Body of pancreas (tissue), 4 donors: ENCODE results near the gene METTL23. TPM values are rescaled to one million over a fixed set of nuclear protein-coding genes. Genes with fewer than 3 reads are reported as not detected.
A peak's percentile ranks its signal among the peaks of the same experiment; 100 is the strongest.

Experiments
- ATAC-seq: fragments of 150-250 bp; one replicate; pipeline ENCODE4 v1.9.1; 2016
- DNase-seq, 4 donors: peaks; one replicate each; pipeline ENCODE4 v3.0.0-alpha.2; 2019
- H3K27ac ChIP-seq, 4 donors: fragments of 200-600 bp; sonication (generic); 1 replicate in 3 of 4; 2 replicates in 1 of 4; pipeline versions ENCODE4 v1.5.1 to v1.6.1; 2016 to 2019; ENCODE audit warnings: mild to moderate bottlenecking in 1 of 4, mixed read lengths in 1 of 4, moderate library complexity in 1 of 4
- H3K27me3 ChIP-seq, 2 donors: fragments of 200-600 bp; sonication (generic); one replicate each; pipeline ENCODE4 v1.6.0; 2016; ENCODE audit warnings: mild to moderate bottlenecking in 1 of 2
- H3K36me3 ChIP-seq, 2 donors: fragments of 200-600 bp; sonication (generic); replicated peaks in 1 of 2; 2 replicates each; pipeline ENCODE4 v1.5.1; 2016; ENCODE audit warnings: low read depth in 2 of 2; ENCODE audit not compliant: insufficient read depth in 1 of 2
- H3K4me1 ChIP-seq: fragments of 200-600 bp; sonication (generic); one replicate; pipeline ENCODE4 v1.6.0; 2016
- H3K4me3 ChIP-seq, 2 donors: fragments of 200-600 bp; sonication (generic); 1 replicate in 1 of 2; 2 replicates in 1 of 2; pipeline ENCODE4 v1.5.1; 2016 to 2019
- H3K9me3 ChIP-seq, 3 donors: fragments of 200-600 bp; sonication (generic); 1 replicate in 2 of 3; 2 replicates in 1 of 3; pipeline ENCODE4 v1.5.1; 2016
- POLR2A ChIP-seq, 3 donors: fragments of 450-650 bp; IDR thresholded peaks; one replicate each; pipeline ENCODE4 v1.6.1; 2016; ENCODE audit warnings: antibody characterized with exemption in 3 of 3, mild to moderate bottlenecking in 2 of 3
- WGBS, 2 donors: methylation state at CpG; one replicate each; pipeline ENCODE4 v1.1.5; 2017; 5-methylcytosine and 5-hydroxymethylcytosine counted together
- intact Hi-C: fragments of 100-400 bp; cut with DNase I; formaldehyde crosslinking; loops from one replicate; pipeline ENCODE4 v1.15.1; 2023
- total RNA-seq, 2 donors: library from RNA; depleted of rRNA; stranded (reverse); fragments of >200 nt; gene quantifications; one replicate each; pipeline ENCODE4 v1.1.0, GENCODE V29; 2016
- TF ChIP-seq, protein P1 (sequence below), 7 experiments: fragments of 450-650 bp in 4 of 7; fragments of 200-600 bp in 3 of 7; sonication (generic) in 3 of 7; IDR thresholded peaks; one replicate each; pipeline ENCODE4 v1.5.1; 2016 to 2019; ENCODE audit warnings: antibody characterized with exemption in 7 of 7

Gene METTL23
- total RNA-seq, 2 donors from 2014 or later = 25.9 to 44.2 TPM

DNA sequence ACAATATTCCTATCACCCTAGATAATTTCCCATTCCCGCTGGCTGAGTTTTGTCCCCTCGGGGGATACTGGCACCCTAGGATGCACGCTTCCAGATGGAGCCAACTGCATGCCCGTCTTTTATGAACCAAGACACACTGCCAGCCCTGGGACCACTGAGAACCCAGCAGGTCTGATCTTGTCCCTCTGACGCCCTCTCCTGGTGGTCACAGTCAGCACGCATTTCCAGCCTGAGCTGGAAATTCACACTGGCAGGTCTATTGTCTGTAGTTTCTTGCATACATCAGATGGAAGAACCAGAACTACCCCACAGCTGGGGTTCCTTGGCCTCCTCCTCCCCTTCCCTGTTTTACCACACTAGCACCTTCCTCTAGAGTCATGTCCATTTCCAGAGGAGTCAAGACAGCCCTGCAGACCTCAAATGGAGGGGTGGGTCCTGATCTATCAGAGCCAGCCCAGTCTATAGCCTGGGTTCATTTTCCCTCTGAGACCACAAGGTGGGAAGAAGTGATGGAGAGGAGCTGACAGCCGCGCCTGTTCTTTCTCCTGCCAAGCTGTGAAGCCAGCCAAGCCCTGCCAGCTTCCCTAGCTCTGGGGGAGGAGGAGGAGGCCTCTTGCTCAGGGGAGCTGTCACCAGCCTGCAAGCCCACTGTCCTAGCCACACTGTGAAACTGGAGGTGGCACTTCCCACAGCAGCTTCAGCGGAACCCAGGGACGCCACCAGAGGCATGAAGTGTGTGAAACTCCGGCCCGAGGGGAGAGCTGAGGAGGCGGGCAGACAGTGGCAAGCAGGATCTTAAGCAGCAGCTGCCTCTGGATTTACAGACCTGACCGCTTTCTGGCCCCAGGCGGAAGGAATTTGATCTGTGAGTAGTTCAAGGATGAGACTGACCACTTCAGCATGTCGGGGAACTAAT, 45.2 kb upstream of the METTL23 start:
- WGBS, 2 donors = 48 to 64% methylated on average over 10 to 16 of the region's 16 CpGs
- no peak for TF ChIP-seq POLR2A (IDR thresholded peaks at IDR 0.05)
- TF ChIP-seq, protein P1, sequence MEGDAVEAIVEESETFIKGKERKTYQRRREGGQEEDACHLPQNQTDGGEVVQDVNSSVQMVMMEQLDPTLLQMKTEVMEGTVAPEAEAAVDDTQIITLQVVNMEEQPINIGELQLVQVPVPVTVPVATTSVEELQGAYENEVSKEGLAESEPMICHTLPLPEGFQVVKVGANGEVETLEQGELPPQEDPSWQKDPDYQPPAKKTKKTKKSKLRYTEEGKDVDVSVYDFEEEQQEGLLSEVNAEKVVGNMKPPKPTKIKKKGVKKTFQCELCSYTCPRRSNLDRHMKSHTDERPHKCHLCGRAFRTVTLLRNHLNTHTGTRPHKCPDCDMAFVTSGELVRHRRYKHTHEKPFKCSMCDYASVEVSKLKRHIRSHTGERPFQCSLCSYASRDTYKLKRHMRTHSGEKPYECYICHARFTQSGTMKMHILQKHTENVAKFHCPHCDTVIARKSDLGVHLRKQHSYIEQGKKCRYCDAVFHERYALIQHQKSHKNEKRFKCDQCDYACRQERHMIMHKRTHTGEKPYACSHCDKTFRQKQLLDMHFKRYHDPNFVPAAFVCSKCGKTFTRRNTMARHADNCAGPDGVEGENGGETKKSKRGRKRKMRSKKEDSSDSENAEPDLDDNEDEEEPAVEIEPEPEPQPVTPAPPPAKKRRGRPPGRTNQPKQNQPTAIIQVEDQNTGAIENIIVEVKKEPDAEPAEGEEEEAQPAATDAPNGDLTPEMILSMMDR (IDR thresholded peaks at IDR 0.05) = peak; percentile 48 to 72 (median 65)
- no peak overlapping the region for H3K4me3 ChIP-seq
- peak; percentile 65 to 78 (median 68) for DNase-seq
- peak; percentile 72 for ATAC-seq
- intact Hi-C loops = no loop called here
- H3K27me3 ChIP-seq = no peaks in the 10 kb centered on the region
- H3K9me3 ChIP-seq = no peaks in the 10 kb centered on the region
- H3K4me1 ChIP-seq = peaks cover 5% of the 10 kb centered on the region
- no peak overlapping the region for H3K27ac ChIP-seq
- H3K36me3 ChIP-seq = peaks cover 0 to 3% of the 10 kb centered on the region in 2 donors

GRCh38 chr17:76682296-76682695, 44.3 kb upstream of the METTL23 start:
- H3K27ac ChIP-seq = no peak overlapping the region
- no peaks in the 10 kb centered on the region for H3K27me3 ChIP-seq
- H3K36me3 ChIP-seq = peaks cover 0 to 3% of the 10 kb centered on the region in 2 donors
- H3K4me1 ChIP-seq = peaks cover 12% of the 10 kb centered on the region
- 77 to 88% methylated on average over 6 to 12 of the region's 12 CpGs for WGBS, 2 donors
- no peak for TF ChIP-seq POLR2A (IDR thresholded peaks at IDR 0.05)
- TF ChIP-seq, protein P1 (IDR thresholded peaks at IDR 0.05) = no peak
- intact Hi-C loops = no loop called here
- no peak for ATAC-seq
- H3K9me3 ChIP-seq = no peaks in the 10 kb centered on the region
- H3K4me3 ChIP-seq = no peak overlapping the region
- DNase-seq = no peak

DNA sequence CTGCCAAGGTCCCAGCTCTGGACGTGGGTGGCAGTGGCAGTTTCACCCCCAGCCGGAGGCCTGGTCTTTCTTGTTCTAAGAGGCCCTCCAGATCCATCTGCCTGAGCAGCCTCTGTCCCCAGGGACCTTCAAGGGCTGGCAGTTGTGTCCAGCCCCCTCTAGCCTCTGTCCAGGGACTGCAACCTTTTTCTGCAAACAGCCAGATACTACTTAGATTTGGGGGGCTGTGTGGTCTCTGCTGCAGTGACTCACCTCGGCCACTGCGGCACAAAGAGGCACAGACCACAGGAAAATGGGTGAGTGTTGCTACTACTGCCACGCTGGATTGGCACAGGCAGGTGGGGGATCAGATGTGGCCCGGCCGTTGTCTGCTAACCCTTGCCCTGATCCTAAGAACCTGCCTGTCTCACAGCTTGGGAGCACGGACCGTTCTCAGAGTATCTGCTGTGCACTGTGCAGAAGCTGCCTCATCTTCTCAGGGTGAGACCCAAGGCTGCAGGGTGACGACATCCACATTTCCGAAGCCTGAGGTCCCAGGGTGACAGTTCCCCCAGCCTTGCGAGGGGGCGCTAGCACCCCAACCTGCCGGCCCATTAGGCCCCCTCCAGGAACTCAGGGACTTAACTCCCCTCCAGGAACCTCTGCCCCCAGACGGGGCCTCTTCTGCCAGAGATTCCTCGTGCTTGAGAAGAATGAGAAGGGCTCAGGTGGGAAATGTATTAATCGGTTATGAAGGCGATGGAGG, 43.5 kb upstream of the METTL23 start:
- peaks cover 15% of the 10 kb centered on the region for H3K4me1 ChIP-seq
- WGBS, 2 donors = 77 to 93% methylated on average over 9 to 18 of the region's 18 CpGs
- intact Hi-C loops = no loop called here

GRCh38 chr17:76683921-76684745, 42.5 kb upstream of the METTL23 start:
- no peak overlapping the region for H3K4me3 ChIP-seq
- 83 to 84% methylated on average over 14 to 23 of the region's 25 CpGs for WGBS, 2 donors
- no peaks in the 10 kb centered on the region for H3K9me3 ChIP-seq
- no peaks in the 10 kb centered on the region for H3K27me3 ChIP-seq
- intact Hi-C loops = no loop called here
- ATAC-seq = no peak
- H3K4me1 ChIP-seq = peaks cover 19% of the 10 kb centered on the region
- TF ChIP-seq POLR2A (IDR thresholded peaks at IDR 0.05) = no peak
- TF ChIP-seq, protein P1 (IDR thresholded peaks at IDR 0.05) = no peak
- no peak overlapping the region for H3K27ac ChIP-seq
- no peak for DNase-seq
- H3K36me3 ChIP-seq = peaks cover 0 to 3% of the 10 kb centered on the region in 2 donors

More for the DNA sequence above, 43.5 kb upstream of the METTL23 start:
- peaks cover 0 to 3% of the 10 kb centered on the region in 2 donors for H3K36me3 ChIP-seq
- ATAC-seq (no peak), DNase-seq (no peak)
- no peaks in the 10 kb centered on the region for H3K27me3 ChIP-seq
- no peak overlapping the region for H3K4me3 ChIP-seq
- TF ChIP-seq, protein P1 (IDR thresholded peaks at IDR 0.05) = no peak
- no peak for TF ChIP-seq POLR2A (IDR thresholded peaks at IDR 0.05)
- no peak overlapping the region for H3K27ac ChIP-seq
- no peaks in the 10 kb centered on the region for H3K9me3 ChIP-seq
